RWPE2 (cell line): ENCODE measurements around the gene ZNF853.
A peak's percentile ranks its signal among the peaks of the same experiment; 100 is the strongest.

Experiments used
- ATAC-seq: fragments of 200-7000 bp; cut with Tn5 transposase; 3 replicates; pipeline ENCODE4 v1.9.1; 2021; ENCODE audit warnings: low read depth
- DNase-seq: peaks from one replicate; pipeline ENCODE4 v3.0.0-alpha.2; 2020; ENCODE audit warnings: low spot score
- H3K27ac ChIP-seq: fragments of 450-650 bp; 2 replicates; pipeline ENCODE4 v1.5.1; 2017; ENCODE audit warnings: mild to moderate bottlenecking; ENCODE audit not compliant: poor library complexity, severe bottlenecking
- H3K27me3 ChIP-seq: fragments of 250-450 bp; sonication (Bioruptor Pico); 2 replicates; pipeline ENCODE4 v1.5.1; 2021; ENCODE audit warnings: mild to moderate bottlenecking, moderate library complexity; ENCODE audit not compliant: insufficient read depth, poor library complexity, severe bottlenecking
- H3K36me3 ChIP-seq: fragments of 250-450 bp; sonication (Bioruptor Pico); 2 replicates; pipeline ENCODE4 v1.5.1; 2020; ENCODE audit warnings: low read depth, mild to moderate bottlenecking, moderate library complexity
- H3K4me1 ChIP-seq: fragments of 250-450 bp; sonication (Bioruptor Pico); 2 replicates; pipeline ENCODE4 v1.5.1; 2021; ENCODE audit warnings: mild to moderate bottlenecking, moderate library complexity; ENCODE audit not compliant: insufficient read depth, poor library complexity, severe bottlenecking
- H3K4me3 ChIP-seq: fragments of 250-450 bp; sonication (Bioruptor Pico); 2 replicates; pipeline ENCODE4 v1.5.1; 2021; ENCODE audit warnings: mild to moderate bottlenecking, moderate library complexity; ENCODE audit not compliant: severe bottlenecking
- H3K9me3 ChIP-seq: fragments of 250-450 bp; sonication (Bioruptor Pico); 2 replicates; pipeline ENCODE4 v1.5.1; 2021; ENCODE audit warnings: mild to moderate bottlenecking, moderate library complexity; ENCODE audit not compliant: severe bottlenecking
- TF ChIP-seq, protein P1 (sequence below): fragments of 450-650 bp; IDR thresholded peaks from one replicate; pipeline ENCODE4 v1.5.1; 2017; ENCODE audit warnings: mild to moderate bottlenecking, moderate library complexity; ENCODE audit not compliant: poor library complexity, severe bottlenecking

ZNF853 gene

GRCh38 chr7:6613706-6614105 is 1.7 kb upstream of the ZNF853 start:
- H3K36me3 ChIP-seq: no peaks in the 10 kb centered on the region
- no peaks in the 10 kb centered on the region for H3K4me1 ChIP-seq
- no peak; the same call in 2 of the 3 replicates for ATAC-seq
- TF ChIP-seq, protein P1, sequence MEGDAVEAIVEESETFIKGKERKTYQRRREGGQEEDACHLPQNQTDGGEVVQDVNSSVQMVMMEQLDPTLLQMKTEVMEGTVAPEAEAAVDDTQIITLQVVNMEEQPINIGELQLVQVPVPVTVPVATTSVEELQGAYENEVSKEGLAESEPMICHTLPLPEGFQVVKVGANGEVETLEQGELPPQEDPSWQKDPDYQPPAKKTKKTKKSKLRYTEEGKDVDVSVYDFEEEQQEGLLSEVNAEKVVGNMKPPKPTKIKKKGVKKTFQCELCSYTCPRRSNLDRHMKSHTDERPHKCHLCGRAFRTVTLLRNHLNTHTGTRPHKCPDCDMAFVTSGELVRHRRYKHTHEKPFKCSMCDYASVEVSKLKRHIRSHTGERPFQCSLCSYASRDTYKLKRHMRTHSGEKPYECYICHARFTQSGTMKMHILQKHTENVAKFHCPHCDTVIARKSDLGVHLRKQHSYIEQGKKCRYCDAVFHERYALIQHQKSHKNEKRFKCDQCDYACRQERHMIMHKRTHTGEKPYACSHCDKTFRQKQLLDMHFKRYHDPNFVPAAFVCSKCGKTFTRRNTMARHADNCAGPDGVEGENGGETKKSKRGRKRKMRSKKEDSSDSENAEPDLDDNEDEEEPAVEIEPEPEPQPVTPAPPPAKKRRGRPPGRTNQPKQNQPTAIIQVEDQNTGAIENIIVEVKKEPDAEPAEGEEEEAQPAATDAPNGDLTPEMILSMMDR: no peak
- no peak for DNase-seq
- no peaks in the 10 kb centered on the region for H3K9me3 ChIP-seq
- H3K27ac ChIP-seq: no peak overlapping the region
- peaks cover 6% of the 10 kb centered on the region for H3K27me3 ChIP-seq
- no peak overlapping the region for H3K4me3 ChIP-seq

DNA sequence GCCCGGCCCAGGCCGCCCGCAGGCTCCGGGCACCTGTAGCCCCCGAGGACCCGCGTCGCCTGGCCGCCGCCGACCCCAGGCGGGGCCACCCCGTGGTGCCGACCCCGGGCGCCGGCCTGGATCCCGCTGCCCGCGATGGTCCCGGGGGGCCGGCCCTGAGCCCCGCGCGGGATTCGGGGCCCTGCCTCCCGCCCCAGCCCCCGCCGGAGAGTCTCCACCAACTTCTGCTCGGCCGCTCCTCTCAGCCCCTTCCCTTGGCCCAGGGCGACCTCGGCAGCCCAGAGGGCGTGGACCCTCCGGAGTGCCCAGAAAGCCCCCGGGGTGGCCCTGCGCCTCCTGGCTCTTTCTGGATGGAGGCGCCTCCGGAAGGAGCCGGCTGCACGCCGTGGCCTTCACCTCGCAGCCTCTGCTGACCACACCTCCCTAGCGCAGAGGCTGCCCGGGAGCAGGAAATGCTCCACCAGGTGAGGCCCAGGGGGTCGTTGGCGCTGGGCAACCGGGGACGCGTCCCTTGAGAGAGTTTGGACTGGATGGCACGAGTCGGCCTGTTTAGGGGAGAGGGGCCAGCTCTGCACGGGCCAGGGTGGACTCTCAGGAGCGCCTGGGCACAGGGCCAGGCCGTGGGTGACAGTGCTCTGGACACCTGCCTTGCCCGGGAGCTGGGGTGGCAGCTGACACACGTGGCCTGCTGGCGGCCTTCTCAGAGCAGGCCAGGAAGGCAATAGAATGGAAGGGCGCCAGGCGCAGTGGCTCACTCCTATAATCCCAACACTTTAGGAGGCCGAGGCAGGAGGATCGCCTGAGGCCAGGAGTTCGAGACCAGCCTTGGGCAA is 529 bp downstream of the ZNF853 start:
- DNase-seq: no peak

DNA sequence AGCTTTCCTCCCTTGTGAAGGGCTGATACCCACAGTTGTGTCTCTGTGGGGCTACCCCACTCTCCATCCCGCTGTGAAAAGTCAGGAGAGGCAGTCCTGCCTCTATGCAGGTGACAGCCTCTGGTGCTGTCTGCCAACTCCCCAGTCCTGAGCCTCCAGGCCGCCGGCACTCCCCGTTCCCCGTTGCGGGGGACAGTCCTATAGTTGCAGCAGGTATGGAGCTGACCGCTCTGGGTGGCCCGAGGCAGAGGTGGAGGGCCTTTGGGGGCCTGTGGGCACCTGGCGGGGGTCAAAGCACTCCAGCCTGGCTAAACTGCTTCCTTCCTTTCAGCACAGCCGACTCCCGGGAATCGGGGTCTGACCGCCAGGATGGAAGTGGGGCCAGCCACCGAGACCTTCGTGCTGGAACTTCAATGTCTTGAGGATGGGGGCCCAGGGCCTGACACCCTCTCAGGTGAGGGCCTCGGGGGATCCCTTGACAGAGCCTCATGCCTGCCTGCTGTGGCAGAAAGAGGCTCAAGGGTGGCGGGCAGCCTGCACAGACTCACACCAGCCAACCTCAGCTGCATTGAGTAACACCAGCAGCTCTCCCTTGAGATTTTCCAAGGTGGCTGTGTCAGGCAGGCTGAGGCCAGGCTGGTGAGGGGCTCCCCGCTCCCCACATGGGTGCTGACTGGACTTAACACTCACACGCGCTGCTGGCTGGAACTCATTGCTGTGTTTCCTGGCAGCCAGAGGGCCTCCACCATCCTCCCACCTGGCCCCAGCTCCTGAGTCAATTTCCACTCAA is 1.6 kb downstream of the ZNF853 start:
- Histone ChIP-seq H3K4me1 (no peaks in the 10 kb centered on the region), H3K36me3 (no peaks in the 10 kb centered on the region), H3K9me3 (no peaks in the 10 kb centered on the region), H3K4me3 (no peak overlapping the region), H3K27me3 (peaks cover 6% of the 10 kb centered on the region), H3K27ac (no peak overlapping the region)
- no peak for DNase-seq
- TF ChIP-seq, protein P1: no peak
- ATAC-seq: no peak

More for the DNA sequence above, 529 bp downstream of the ZNF853 start:
- Histone ChIP-seq H3K4me1 (no peaks in the 10 kb centered on the region), H3K4me3 (peak overlapping the region; percentile 46), H3K9me3 (no peaks in the 10 kb centered on the region), H3K27me3 (peaks cover 6% of the 10 kb centered on the region), H3K36me3 (no peaks in the 10 kb centered on the region), H3K27ac (no peak overlapping the region)
- ATAC-seq: peak; percentile 72
- TF ChIP-seq, protein P1: no peak

DNA sequence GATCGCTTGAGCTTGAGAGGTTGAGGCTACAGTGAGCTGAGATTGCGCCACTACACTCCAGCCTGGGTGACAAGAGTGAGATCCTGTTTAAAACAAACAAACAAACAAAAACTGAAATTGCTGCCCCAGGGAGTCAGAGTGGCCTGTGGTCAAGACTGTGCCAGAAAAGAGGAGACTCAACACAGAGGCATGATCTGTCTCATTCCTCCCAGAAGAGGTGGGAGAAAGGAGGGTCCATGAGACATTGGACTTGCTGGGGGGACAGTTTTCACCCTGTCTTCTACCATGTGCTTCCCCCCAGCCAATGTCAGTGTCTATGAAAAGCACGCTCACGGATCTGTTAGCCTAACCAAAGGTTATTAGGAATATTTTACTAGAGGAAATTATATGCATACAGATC is 3.2 kb downstream of the ZNF853 start:
- peaks cover 6% of the 10 kb centered on the region for H3K27me3 ChIP-seq
- H3K4me1 ChIP-seq: no peaks in the 10 kb centered on the region
- H3K27ac ChIP-seq: no peak overlapping the region
- TF ChIP-seq, protein P1: no peak
- DNase-seq (no peak), ATAC-seq (no peak)
- no peak overlapping the region for H3K4me3 ChIP-seq
- H3K9me3 ChIP-seq: no peaks in the 10 kb centered on the region
- H3K36me3 ChIP-seq: no peaks in the 10 kb centered on the region
